GM21576 (cell line): Measurements from ENCODE around the gene ACSL1.
A peak's percentile ranks its signal among the peaks of the same experiment; 100 is the strongest.
"Not testable (repeated sequence)": the region's sequence is repeated elsewhere in the genome, so short reads cannot be mapped to it uniquely, and the experiment has no call there.

Experiments used
- ATAC-seq: cut with Tn5 transposase; IDR thresholded peaks from one replicate; pipeline ENCODE4 v1.9.1; 2021; ENCODE audit warnings: mild to moderate bottlenecking, moderate library complexity; ENCODE audit not compliant: unreplicated experiment

ACSL1 gene

GRCh38 chr4:184843984-184844554 lies 18.3 kb upstream of the ACSL1 start:
- ATAC-seq = no peak

DNA sequence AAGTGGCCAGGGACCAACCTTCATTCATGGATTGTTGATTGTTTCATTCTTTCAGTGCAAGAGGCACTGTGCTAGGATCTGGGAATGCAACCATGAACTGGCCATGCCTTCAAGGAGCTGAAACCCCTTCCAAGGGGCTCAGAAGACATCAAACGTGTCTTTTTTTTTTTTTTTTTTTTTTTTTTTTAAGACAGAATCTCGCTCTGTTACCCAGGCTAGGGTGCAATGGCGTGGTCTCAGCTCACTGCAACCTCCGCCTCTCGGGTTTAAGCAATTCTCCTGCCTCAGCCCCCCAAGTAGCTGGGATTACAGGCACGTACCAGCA lies 13.3 kb upstream of the ACSL1 start:
- ATAC-seq = not testable (repeated sequence)

- ATAC-seq = no peak
Observed at GRCh38 chr4:184838249-184839074, 12.7 kb upstream of the ACSL1 start.

DNA sequence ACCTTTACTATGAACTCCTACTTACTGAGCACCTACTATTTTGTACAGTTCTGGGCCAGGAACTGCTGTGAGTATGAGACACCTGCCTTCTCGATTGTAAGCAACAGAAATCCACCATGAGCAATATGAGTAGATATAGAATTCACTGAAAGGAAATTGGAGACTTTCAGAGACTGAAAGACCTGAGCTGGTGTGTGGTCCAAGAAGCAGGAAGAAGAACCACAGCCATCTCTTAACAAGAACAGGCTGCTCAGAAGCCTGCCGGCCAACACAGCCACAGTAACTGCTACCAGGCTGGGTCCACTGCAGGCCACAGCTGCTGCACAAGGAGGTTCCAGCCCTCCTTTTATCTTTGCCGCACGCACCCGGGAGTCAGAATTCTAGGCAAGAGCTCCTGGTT lies 10.8 kb upstream of the ACSL1 start:
- no peak for ATAC-seq

DNA sequence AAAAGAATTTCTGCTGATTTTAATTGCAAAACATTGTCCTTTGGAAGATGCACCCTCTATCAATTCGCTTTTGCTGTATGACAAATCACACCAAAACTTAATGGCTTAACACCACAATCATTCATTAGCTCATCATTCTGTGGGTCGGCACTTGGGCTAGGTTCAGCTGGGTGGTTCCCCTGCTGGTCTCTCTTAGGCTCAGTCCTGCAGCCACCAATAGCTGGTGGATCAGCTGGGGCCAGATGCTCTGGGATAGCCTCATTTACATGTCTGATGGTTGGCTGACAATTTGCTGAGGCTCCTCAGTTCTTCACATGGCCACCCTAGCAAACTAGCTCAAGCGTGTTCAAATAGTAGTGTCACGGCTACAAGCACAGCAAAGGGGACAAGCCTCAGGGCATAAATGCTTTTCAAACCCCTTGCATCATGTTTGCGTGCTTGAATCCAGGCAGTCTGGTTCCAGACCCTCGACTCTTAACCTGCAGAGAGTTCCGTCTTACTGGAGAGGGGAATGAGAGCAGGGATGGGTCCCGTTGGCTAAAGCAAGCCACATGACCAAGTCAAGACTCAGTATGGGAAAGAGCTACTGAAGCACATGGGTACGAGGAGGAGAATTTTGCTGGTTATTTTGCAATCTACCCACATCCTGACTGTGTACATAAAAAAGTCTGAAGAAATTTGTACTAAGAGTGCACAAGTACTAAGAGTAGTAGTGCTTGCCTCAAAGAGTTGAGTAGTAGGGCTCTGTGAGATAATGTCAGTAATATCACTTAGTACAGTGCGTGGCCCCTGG lies 7.5 kb upstream of the ACSL1 start:
- no peak for ATAC-seq

DNA sequence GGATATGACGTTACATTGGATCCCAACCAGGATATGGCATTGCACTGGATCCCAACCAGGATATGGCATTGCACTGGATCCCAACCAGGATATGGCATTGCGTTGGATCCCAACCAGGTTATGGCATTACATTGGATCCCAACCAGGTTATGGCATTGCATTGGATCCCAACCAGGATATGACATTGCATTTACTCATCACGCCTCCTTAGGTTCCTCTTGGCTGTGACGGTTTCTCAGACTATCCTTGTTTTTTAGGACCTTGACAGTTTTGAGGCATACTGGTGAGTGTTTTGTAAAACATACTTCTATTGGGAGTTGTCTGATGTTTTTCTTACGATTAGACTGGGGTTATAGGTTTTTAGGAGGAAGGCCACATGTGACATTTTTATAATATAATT lies 5.4 kb upstream of the ACSL1 start:
- no peak for ATAC-seq

DNA sequence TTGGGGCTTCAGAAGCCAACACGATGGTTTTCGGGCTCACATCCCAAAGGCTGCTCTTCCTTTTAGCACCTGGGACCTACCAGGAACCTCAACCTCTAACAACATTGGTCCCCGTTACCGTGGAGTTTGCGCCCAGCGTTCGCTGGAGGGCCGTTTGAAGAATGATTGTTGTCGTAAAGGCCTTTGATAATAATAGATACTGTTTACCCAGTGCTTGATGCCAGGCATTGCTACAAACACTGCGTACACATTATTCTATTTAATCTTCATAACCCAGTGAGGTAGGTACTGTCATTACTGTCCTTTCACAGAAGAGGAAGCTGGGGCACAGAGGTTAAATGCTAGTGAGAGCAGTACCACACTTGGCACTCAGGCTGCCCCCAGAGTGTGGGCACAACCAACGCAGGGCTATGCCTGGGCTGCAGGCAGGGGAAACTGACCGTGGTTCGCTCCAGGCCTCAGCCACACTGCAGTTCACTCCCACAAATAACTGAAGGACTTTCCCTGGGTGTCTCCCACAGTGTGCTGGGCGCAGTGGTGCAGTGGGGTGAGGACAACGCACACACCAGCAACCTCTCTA lies 1.0 kb upstream of the ACSL1 start:
- peak; percentile 4 for ATAC-seq

GRCh38 chr4:184825141-184825895 lies 450 bp downstream of the ACSL1 start:
- peak; percentile 21 for ATAC-seq

GRCh38 chr4:184824776-184825084 lies 1.0 kb downstream of the ACSL1 start:
- ATAC-seq = peak; percentile 0

GRCh38 chr4:184824081-184824775 lies 1.5 kb downstream of the ACSL1 start:
- ATAC-seq = peak; percentile 14

GRCh38 chr4:184823014-184823413 lies 2.8 kb downstream of the ACSL1 start:
- no peak for ATAC-seq

- no peak for ATAC-seq
Observed at GRCh38 chr4:184822356-184822755, 3.4 kb downstream of the ACSL1 start.

DNA sequence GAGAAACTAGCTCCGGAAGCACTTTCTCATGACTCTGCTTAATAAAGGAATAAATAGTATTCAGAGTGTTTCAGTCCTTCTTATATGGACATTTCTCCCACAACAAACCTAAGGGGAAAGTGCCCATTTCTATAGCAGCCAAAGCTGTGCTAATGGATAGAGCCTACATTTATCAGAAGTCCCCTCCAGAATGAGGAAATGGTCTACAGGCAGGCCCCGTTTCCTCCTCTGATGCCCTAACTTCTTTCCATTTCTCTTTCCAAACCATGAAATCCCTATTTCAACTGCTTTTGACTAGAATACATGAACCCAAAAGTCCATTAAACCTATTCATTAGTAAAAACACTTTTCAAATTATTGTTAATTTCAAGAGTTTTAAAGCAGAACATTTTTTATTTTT lies 4.5 kb downstream of the ACSL1 start:
- ATAC-seq = no peak

GRCh38 chr4:184819786-184820185 lies 6.0 kb downstream of the ACSL1 start:
- ATAC-seq = no peak

DNA sequence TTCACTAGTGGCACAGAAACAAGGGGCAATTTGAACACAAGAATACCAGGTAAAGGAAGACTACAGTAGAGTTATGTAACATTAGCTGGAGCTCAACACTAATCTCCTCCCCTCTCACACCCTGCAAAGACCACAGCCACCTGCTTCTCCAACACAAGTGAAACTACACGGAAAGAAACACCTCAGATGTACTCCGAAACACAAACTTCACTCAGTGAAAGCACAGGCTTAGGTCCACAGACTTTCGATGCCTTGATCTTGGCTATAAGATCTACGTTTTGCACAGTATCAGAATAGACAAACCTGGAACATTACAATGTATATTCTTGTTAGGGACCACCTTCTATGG lies 7.6 kb downstream of the ACSL1 start:
- ATAC-seq = peak; percentile 40

DNA sequence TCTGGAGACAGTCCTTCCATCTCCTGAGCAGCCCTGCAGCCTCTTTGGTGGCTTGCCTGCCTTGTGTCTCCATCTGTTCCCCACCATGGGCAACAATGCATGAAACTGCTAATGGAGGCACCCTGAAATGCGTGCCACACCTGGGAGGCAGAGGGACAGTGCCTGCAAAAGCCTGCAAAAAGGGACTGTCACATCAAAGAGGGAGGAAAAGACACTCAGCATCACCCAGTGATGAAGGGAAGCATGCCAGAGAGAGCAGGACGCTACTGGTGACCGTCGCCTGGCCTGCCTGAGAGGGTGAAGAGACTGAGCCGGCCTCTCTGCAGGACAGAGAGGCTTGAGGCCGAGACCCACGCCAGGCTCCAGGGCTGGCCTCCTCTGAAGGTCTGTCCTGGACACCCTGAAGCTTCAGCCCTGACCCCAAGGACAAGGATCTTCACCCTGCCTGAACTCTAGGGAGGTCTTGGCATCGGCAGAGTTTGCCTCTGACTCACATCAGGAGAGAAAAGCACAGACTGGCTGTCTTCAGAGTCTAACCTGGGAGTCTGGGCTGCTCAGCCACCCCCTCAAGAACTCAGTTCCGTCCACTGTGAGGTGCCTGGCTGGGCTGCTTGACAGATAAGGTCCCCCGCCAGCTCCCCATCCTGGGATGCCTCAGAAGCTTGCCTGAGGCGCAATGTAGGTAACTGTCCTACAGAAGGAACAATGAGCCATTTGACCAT lies 8.1 kb downstream of the ACSL1 start:
- peak; percentile 3 for ATAC-seq

DNA sequence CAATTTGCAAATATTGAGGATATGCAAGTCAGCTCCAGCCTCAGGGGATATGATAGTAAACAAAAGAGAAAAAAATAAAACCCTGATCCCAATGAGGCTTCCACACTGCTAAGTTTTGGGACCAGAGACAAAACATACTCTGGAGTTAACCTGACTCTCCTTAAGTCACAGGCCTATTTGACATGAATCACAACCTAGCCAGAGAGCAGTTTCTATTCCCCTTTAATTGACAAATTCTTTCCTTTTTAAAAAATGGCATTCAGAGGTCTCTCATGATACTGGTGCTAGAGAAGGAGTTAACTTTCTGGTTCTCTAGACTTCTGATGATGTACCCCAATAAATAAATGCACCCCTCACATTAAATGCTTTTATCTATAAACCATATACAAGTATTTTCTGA lies 8.8 kb downstream of the ACSL1 start:
- no peak for ATAC-seq

DNA sequence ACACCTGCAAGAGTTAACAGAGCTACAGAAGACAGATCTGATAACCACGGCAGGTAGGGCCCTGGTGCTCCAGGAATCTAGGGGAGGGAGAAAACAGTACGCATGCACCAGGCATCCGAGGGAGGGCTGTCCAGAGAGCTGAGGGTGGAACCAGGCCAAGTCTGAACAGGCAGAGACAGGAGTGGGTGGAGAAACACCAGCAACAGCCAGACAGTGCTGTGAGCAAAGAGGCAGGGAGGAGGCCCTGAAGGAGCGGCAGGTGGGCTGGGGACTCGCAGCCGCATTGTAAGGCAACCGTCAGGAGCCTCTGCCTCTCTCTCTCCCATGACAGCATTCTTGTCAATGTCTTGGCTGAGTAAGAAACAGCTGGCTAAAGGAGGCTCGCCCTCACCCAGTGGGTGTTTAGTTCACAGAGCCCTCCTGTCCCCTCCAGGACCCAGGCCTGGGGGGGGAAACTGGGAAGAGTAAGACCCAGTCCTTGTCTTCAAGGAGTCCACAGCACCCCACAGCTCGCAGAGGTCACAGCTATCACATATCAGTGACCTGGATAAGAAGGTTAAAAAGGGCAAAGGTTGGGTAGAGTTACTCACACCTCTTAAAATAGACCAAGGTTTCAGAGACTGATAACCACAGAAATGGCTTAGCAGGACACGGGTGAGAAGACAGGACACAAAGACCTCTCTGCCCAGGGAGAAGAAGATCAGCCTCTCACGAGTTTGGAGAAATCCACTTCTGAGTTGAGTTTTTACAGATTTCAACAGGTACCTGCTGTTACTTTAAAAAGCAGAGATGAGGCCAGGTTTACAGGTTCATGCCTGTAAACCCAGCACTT lies 10.5 kb downstream of the ACSL1 start:
- peak; percentile 66 for ATAC-seq

DNA sequence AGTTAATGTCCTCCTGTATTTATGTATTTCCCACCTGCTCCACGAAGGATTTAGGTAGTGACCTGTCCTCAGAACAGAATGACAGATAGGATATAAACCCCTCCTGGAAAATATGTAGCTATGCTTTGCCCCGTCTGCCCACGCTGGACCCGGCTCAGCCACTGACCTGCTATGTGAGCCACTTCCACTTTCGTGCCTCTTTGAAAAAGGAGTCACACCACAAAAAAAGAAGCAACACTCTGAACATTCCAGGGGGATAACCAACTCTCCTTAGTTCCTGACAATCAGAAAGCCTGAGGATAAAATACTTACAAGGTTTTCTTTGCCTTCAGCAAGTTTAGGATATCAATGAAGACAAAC lies 11.1 kb downstream of the ACSL1 start:
- no peak for ATAC-seq
